Ovary (tissue), 3 donors: Measurements from ENCODE around the gene ZFYVE9.

Experiments used
- EP300 ChIP-seq: sonication (generic); formaldehyde crosslinking; IDR thresholded peaks from one replicate; pipeline ENCODE4 v1.6.1; 2017; ENCODE audit warnings: antibody characterized with exemption
- POLR2A ChIP-seq: fragments of 450-650 bp; IDR thresholded peaks from one replicate; pipeline ENCODE4 v1.6.1; 2017; ENCODE audit warnings: antibody characterized with exemption, mild to moderate bottlenecking, moderate library complexity
- TF ChIP-seq, protein P1 (sequence below), 3 donors: fragments of 450-650 bp in 2 of 3; fragments of 200-600 bp in 1 of 3; IDR thresholded peaks; one replicate each; pipeline versions ENCODE4 v1.5.1 to v1.8.0; 2016 to 2022; ENCODE audit warnings: antibody characterized with exemption in 3 of 3, mild to moderate bottlenecking in 1 of 3
- donor health status: DM: no; HTN: no; CAD: no.

DNA sequence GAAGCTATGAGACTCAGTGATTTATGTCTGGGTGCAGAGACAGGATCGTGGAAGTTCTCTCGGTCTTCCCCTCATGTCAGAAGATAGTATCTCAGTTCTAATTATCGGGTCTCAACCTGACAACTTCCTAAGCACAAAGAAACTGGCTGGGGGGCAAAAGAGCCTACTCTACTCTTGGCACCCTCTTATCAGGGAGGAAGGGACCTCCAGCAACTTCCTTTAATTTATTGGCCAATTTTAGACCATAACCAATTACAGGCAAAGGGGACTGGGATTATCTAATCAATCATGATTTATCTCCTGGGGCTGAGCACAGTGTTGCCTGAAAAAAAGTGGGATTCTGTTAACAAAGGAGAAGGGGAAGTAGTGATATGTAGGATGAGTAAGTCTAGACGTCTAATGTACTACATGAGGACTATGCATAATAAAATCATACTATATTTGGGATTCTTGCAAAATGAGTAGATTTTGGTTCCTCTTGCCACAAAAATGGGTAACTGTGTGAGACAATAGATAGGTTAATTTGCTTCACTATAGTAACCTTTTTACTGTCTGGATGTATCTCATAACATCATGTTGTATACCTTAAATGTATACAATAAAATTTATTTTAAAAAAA, 98.8 kb downstream of the ZFYVE9 start:
- TF ChIP-seq EP300: no peak
- TF ChIP-seq, protein P1, sequence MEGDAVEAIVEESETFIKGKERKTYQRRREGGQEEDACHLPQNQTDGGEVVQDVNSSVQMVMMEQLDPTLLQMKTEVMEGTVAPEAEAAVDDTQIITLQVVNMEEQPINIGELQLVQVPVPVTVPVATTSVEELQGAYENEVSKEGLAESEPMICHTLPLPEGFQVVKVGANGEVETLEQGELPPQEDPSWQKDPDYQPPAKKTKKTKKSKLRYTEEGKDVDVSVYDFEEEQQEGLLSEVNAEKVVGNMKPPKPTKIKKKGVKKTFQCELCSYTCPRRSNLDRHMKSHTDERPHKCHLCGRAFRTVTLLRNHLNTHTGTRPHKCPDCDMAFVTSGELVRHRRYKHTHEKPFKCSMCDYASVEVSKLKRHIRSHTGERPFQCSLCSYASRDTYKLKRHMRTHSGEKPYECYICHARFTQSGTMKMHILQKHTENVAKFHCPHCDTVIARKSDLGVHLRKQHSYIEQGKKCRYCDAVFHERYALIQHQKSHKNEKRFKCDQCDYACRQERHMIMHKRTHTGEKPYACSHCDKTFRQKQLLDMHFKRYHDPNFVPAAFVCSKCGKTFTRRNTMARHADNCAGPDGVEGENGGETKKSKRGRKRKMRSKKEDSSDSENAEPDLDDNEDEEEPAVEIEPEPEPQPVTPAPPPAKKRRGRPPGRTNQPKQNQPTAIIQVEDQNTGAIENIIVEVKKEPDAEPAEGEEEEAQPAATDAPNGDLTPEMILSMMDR (IDR thresholded peaks at IDR 0.05): no peak
- no peak for TF ChIP-seq POLR2A
